SK-N-SH (cell line): ENCODE measurements around the gene B4GALT3. TPM values are rescaled to one million over a fixed set of nuclear protein-coding genes. Genes with fewer than 3 reads are reported as not detected.

Experiments
- CTCF ChIA-PET: fragments of 300-600, 350-600 bp; formaldehyde crosslinking; extraction: SDS; loops from one replicate; lab custom pipeline; 2021; lab: Yijun Ruan, JAX
- POLR2A ChIA-PET: fragments of 350-600 bp; sonication (Branson Sonifier 250); formaldehyde crosslinking; extraction: SDS; loops from one replicate; lab custom pipeline; 2020; ENCODE audit warnings: antibody characterized with exemption, inconsistent platforms; lab: Yijun Ruan, JAX
- DNase-seq: peaks from one replicate; pipeline ENCODE4 v3.0.0; 2012
- H2AFZ ChIP-seq: fragments of 200-600 bp; sonication (generic); 2 replicates; pipeline ENCODE4 v1.8.1; 2016; ENCODE audit warnings: antibody characterized with exemption, mild to moderate bottlenecking, low read depth
- H3F3A ChIP-seq: fragments of 200-600 bp; sonication (generic); replicated peaks from 2 replicates; pipeline ENCODE3; 2016; ENCODE audit warnings: antibody characterized with exemption, mild to moderate bottlenecking; ENCODE audit not compliant: insufficient read depth
- H3K27ac ChIP-seq, 2 experiments: fragments of 200-500 bp in 1 of 2; fragments of 200-600 bp in 1 of 2; sonication (Bioruptor generic) in 1 of 2; sonication (generic), shearing (Covaris generic) in 1 of 2; 2 replicates each; pipeline versions ENCODE4 v1.5.1 to v1.6.1; 2014 to 2016; ENCODE audit warnings: low read depth in 2 of 2, inconsistent platforms in 1 of 2, low read length in 1 of 2, mild to moderate bottlenecking in 1 of 2, mixed read lengths in 1 of 2
- H3K27me3 ChIP-seq: fragments of 200-600 bp; sonication (generic), shearing (Covaris generic); 2 replicates; pipeline ENCODE4 v1.6.1; 2016; ENCODE audit warnings: mixed run types; ENCODE audit not compliant: insufficient read depth
- H3K36me3 ChIP-seq, 2 experiments: fragments of 200-500 bp in 1 of 2; fragments of 200-600 bp in 1 of 2; sonication (Bioruptor generic) in 1 of 2; sonication (generic) in 1 of 2; replicated peaks in 1 of 2; 2 replicates each; pipeline versions ENCODE3 to v1.5.1; 2014 to 2016; ENCODE audit warnings: low read length in 1 of 2, mild to moderate bottlenecking in 1 of 2; ENCODE audit not compliant: insufficient read depth in 2 of 2, control insufficient read depth in 1 of 2
- H3K4me1 ChIP-seq, 2 experiments: fragments of 200-500 bp in 1 of 2; fragments of 200-600 bp in 1 of 2; sonication (Bioruptor generic) in 1 of 2; sonication (generic), shearing (Covaris generic) in 1 of 2; 2 replicates each; pipeline versions ENCODE4 v1.5.1 to v1.6.1; 2014 to 2016; ENCODE audit warnings: low read depth in 1 of 2, low read length in 1 of 2, mixed run types in 1 of 2; ENCODE audit not compliant: insufficient read depth in 2 of 2, control insufficient read depth in 1 of 2
- H3K4me2 ChIP-seq: fragments of 200-600 bp; sonication (generic), shearing (Covaris generic); 2 replicates; pipeline ENCODE4 v1.6.1; 2017; ENCODE audit warnings: mixed run types
- H3K4me3 ChIP-seq, 2 experiments: fragments of 200-500 bp in 1 of 2; fragments of 200-600 bp in 1 of 2; sonication (Bioruptor generic) in 1 of 2; sonication (generic), shearing (Covaris generic) in 1 of 2; 2 replicates each; pipeline versions ENCODE4 v1.5.1 to v1.8.1; 2014 to 2016; ENCODE audit warnings: low read depth in 2 of 2, inconsistent platforms in 1 of 2, low read length in 1 of 2, mild to moderate bottlenecking in 1 of 2, mixed read lengths in 1 of 2, moderate library complexity in 1 of 2
- H3K79me2 ChIP-seq: fragments of 200-600 bp; sonication (generic); 2 replicates; pipeline ENCODE4 v1.8.1; 2017; ENCODE audit warnings: mild to moderate bottlenecking; ENCODE audit not compliant: insufficient read depth
- H3K9ac ChIP-seq: fragments of 200-600 bp; sonication (generic); 2 replicates; pipeline ENCODE4 v1.6.1; 2017; ENCODE audit warnings: mixed run types
- H3K9me2 ChIP-seq: fragments of 200-600 bp; sonication (generic); 2 replicates; pipeline ENCODE4 v1.6.1; 2017; ENCODE audit warnings: mixed run types
- H3K9me3 ChIP-seq: fragments of 200-600 bp; sonication (generic); 2 replicates; pipeline ENCODE4 v1.6.1; 2017; ENCODE audit warnings: mixed run types, mild to moderate bottlenecking, moderate library complexity
- H4K20me1 ChIP-seq: fragments of 200-600 bp; sonication (generic); 2 replicates; pipeline ENCODE4 v1.6.1; 2017; ENCODE audit warnings: mild to moderate bottlenecking, mixed run types; ENCODE audit not compliant: insufficient read depth
- ELF1 ChIP-seq: IDR thresholded peaks from 2 replicates; pipeline ENCODE4 v1.4.0; 2012
- EP300 ChIP-seq, 2 experiments: IDR thresholded peaks; 2 replicates each; pipeline versions ENCODE4 v1.4.0 to v1.6.1; 2012; ENCODE audit warnings: borderline replicate concordance in 1 of 2, low read depth in 1 of 2, low read length in 1 of 2
- FOSL2 ChIP-seq: IDR thresholded peaks from 2 replicates; pipeline ENCODE4 v1.4.0; 2012; ENCODE audit warnings: low read depth, mild to moderate bottlenecking, moderate library complexity, borderline replicate concordance
- FOXM1 ChIP-seq: IDR thresholded peaks from 2 replicates; pipeline ENCODE4 v1.4.0; 2012; ENCODE audit warnings: low read depth, mild to moderate bottlenecking
- GATA2 ChIP-seq: sonication (generic); formaldehyde crosslinking; IDR thresholded peaks from 2 replicates; pipeline ENCODE4 v1.5.0; 2020; ENCODE audit warnings: mild to moderate bottlenecking, missing genetic modification reagents
- POLR2AphosphoS5 ChIP-seq: IDR thresholded peaks from 2 replicates; pipeline ENCODE4 v1.6.1; 2012; ENCODE audit warnings: low read depth, low read length
- RCOR1 ChIP-seq: fragments of 150-350 bp; IDR thresholded peaks from 2 replicates; pipeline ENCODE4 v1.6.1; 2017; ENCODE audit warnings: antibody characterized with exemption, low read length
- RFX5 ChIP-seq: IDR thresholded peaks from 2 replicates; pipeline ENCODE4 v1.6.1; 2012; ENCODE audit warnings: mild to moderate bottlenecking, improper control_type of control experiment, low read length
- SIN3A ChIP-seq: IDR thresholded peaks from 2 replicates; pipeline ENCODE4 v1.6.1; 2012; ENCODE audit warnings: low read depth, mild to moderate bottlenecking, low read length, moderate library complexity, borderline replicate concordance
- SMC3 ChIP-seq: IDR thresholded peaks from 2 replicates; pipeline ENCODE4 v1.6.1; 2012; ENCODE audit warnings: low read depth, low read length, improper control_type of control experiment
- TEAD4 ChIP-seq: IDR thresholded peaks from 2 replicates; pipeline ENCODE4 v1.4.0; 2012; ENCODE audit warnings: mild to moderate bottlenecking, borderline replicate concordance; ENCODE audit not compliant: insufficient read depth
- WGBS: methylation state at CpG from one replicate; pipeline ENCODE4 v1.1.6; 2017; ENCODE audit warnings: low lambda C conversion rate; 5-methylcytosine and 5-hydroxymethylcytosine counted together
- polyA plus RNA-seq, 3 experiments: library from polyadenylated mRNA; depleted of rRNA; stranded (reverse); fragments of >200 nt; gene quantifications; 2 replicates each; pipeline ENCODE4 v1.2.3, GENCODE V29; 2012
- TF ChIP-seq, protein P1 (sequence below): IDR thresholded peaks from 2 replicates; pipeline ENCODE4 v1.4.0; 2012; ENCODE audit warnings: low read depth, borderline replicate concordance
- TF ChIP-seq, protein P2 (sequence below): fragments of 150-350 bp; IDR thresholded peaks from 2 replicates; pipeline ENCODE4 v1.6.1; 2017; ENCODE audit warnings: antibody characterized with exemption, low read length, low read depth, borderline replicate concordance
- TF ChIP-seq, protein P3 (sequence below): IDR thresholded peaks from 2 replicates; pipeline ENCODE4; 2012
- TF ChIP-seq, protein P4 (sequence below): IDR thresholded peaks from 2 replicates; pipeline ENCODE4 v1.4.0; 2012; ENCODE audit warnings: low read depth

The B4GALT3 gene
- polyA plus RNA-seq, 1 of the 3 experiments (the other 2 are of a cell fraction): 56.5 TPM

DNA sequence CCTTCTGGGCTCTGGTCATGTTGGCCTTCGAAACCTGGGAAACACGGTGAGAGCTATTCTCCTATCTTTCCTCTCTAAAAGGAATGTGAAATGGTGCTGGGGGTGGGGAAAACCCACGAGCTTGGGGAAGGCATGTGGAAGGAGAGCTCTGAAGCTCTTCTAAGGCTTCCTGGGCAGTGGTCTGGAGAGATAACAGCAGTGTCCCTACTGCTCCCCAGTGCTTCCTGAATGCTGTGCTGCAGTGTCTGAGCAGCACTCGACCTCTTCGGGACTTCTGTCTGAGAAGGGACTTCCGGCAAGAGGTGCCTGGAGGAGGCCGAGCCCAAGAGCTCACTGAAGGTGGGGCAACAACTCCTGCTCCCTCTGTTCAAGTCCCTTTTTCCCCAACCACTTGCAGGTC, 15.3 kb downstream of the B4GALT3 start:
- no peak overlapping the region for H2AFZ ChIP-seq
- H3F3A ChIP-seq: peaks cover 22% of the 10 kb centered on the region
- no peak overlapping the region for H3K9ac ChIP-seq
- peaks cover 20% of the 10 kb centered on the region for H3K79me2 ChIP-seq
- no peaks in the 10 kb centered on the region for H3K9me3 ChIP-seq
- no peak for DNase-seq
- peaks cover 12 to 61% of the 10 kb centered on the region in 2 experiments for H3K36me3 ChIP-seq
- WGBS: 71% methylated on average over 5 of the region's 7 CpGs
- POLR2A ChIA-PET: interaction anchor here (1.5 kb wide), 1 partner anchor 9 kb away, joined by 4 read pairs; no protein-coding TSS in a partner anchor
- no peaks in the 10 kb centered on the region for H4K20me1 ChIP-seq
- no peak overlapping the region for H3K4me3 ChIP-seq
- H3K4me2 ChIP-seq: no peak overlapping the region
- peaks cover 0 to 41% of the 10 kb centered on the region in 2 experiments; a peak in 2 of 4 replicates for H3K4me1 ChIP-seq
- CTCF ChIA-PET: interaction anchor here (0.8 kb wide), 1 partner anchor 9 kb away, joined by 3 read pairs; no protein-coding TSS in a partner anchor
- no peak for TF ChIP-seq ELF1
- no peak for TF ChIP-seq SMC3
- TF ChIP-seq, protein P1, sequence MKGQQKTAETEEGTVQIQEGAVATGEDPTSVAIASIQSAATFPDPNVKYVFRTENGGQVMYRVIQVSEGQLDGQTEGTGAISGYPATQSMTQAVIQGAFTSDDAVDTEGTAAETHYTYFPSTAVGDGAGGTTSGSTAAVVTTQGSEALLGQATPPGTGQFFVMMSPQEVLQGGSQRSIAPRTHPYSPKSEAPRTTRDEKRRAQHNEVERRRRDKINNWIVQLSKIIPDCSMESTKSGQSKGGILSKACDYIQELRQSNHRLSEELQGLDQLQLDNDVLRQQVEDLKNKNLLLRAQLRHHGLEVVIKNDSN: no peak
- TF ChIP-seq GATA2 (CRISPR knock-in tag): no peak
- TF ChIP-seq EP300 (IDR thresholded peaks at IDR 0.05; ENCODE audit: borderline replicate concordance in 1 of 2, low read depth in 1 of 2, low read length in 1 of 2): no peak
- H3K27me3 ChIP-seq: no peaks in the 10 kb centered on the region
- H3K27ac ChIP-seq: no peak overlapping the region; a peak in 1 of 4 replicates
- H3K9me2 ChIP-seq: no peaks in the 10 kb centered on the region

DNA sequence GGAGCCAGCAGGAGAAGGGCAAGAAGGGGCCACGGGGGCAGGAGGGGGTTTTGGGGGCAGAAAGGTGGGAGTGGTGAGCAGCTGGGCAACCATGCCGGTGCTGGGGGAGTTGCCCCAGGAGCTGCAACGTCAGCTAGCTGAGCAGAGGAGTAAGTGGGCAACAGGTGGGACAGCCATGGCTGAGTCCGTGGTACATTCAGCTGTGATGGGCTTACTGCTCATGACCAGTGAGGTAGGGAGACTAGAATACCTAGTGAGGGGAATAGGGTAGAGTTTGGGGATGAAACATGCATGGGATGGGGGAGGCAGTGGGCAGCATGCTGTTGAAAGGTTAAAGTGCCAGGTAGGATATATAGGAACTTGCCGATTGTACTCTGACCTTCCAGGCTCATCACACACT, 15.7 kb downstream of the B4GALT3 start:
- Histone ChIP-seq H3F3A (peaks cover 22% of the 10 kb centered on the region), H2AFZ (no peak overlapping the region), H3K27me3 (no peaks in the 10 kb centered on the region), H3K9ac (no peak overlapping the region), H3K4me3 (no peak overlapping the region), H3K9me2 (no peaks in the 10 kb centered on the region), H3K4me2 (no peak overlapping the region), H3K79me2 (peaks cover 17% of the 10 kb centered on the region), H3K4me1 (peaks cover 0 to 38% of the 10 kb centered on the region in 2 experiments; a peak in 2 of 4 replicates), H3K9me3 (no peaks in the 10 kb centered on the region), H3K27ac (no peak overlapping the region), H4K20me1 (no peaks in the 10 kb centered on the region), H3K36me3 (peaks cover 12 to 64% of the 10 kb centered on the region in 2 experiments)
- ChIA-PET CTCF (interaction anchor here (0.8 kb wide), 1 partner anchor 9 kb away, joined by 3 read pairs; no protein-coding TSS in a partner anchor), POLR2A (interaction anchor here (1.5 kb wide), 1 partner anchor 9 kb away, joined by 4 read pairs; no protein-coding TSS in a partner anchor)
- no peak for TF ChIP-seq TEAD4
- TF ChIP-seq EP300 (IDR thresholded peaks at IDR 0.05; ENCODE audit: borderline replicate concordance in 1 of 2, low read depth in 1 of 2, low read length in 1 of 2): no peak
- no peak for TF ChIP-seq SIN3A
- TF ChIP-seq, protein P2, sequence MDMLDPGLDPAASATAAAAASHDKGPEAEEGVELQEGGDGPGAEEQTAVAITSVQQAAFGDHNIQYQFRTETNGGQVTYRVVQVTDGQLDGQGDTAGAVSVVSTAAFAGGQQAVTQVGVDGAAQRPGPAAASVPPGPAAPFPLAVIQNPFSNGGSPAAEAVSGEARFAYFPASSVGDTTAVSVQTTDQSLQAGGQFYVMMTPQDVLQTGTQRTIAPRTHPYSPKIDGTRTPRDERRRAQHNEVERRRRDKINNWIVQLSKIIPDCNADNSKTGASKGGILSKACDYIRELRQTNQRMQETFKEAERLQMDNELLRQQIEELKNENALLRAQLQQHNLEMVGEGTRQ: no peak
- TF ChIP-seq, protein P3, sequence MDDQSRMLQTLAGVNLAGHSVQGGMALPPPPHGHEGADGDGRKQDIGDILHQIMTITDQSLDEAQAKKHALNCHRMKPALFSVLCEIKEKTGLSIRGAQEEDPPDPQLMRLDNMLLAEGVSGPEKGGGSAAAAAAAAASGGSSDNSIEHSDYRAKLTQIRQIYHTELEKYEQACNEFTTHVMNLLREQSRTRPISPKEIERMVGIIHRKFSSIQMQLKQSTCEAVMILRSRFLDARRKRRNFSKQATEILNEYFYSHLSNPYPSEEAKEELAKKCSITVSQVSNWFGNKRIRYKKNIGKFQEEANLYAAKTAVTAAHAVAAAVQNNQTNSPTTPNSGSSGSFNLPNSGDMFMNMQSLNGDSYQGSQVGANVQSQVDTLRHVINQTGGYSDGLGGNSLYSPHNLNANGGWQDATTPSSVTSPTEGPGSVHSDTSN: no peak
- TF ChIP-seq ELF1: no peak
- TF ChIP-seq FOSL2: no peak
- TF ChIP-seq RFX5: no peak
- TF ChIP-seq, protein P4, sequence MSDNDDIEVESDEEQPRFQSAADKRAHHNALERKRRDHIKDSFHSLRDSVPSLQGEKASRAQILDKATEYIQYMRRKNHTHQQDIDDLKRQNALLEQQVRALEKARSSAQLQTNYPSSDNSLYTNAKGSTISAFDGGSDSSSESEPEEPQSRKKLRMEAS: no peak
- TF ChIP-seq POLR2AphosphoS5: no peak
- no peak for TF ChIP-seq RCOR1
- no peak for TF ChIP-seq FOXM1
- no peak for TF ChIP-seq SMC3
- WGBS: 90% methylated on average over 5 of the region's 5 CpGs
- no peak for DNase-seq
